Osteoblast (primary cell): ENCODE data around the gene FAM124A. TPM values are rescaled to one million over a fixed set of nuclear protein-coding genes. Genes with fewer than 3 reads are reported as not detected.

Experiments used
- DNase-seq: peaks from one replicate; pipeline ENCODE4 v3.0.0; 2011; ENCODE audit warnings: low spot score, mixed read lengths; ENCODE audit not compliant: insufficient read length; ENCODE audit errors: missing footprints
- H2AFZ ChIP-seq: 2 replicates; pipeline ENCODE4 v1.6.0; 2011; ENCODE audit warnings: mild to moderate bottlenecking, low read length
- H3K27ac ChIP-seq: 2 replicates; pipeline ENCODE4 v1.5.1; 2011; ENCODE audit warnings: mild to moderate bottlenecking, low read depth, low read length, moderate library complexity
- H3K27me3 ChIP-seq: 2 replicates; pipeline ENCODE4 v1.6.0; 2012; ENCODE audit warnings: mild to moderate bottlenecking, control low read depth, inconsistent platforms, low read length, moderate library complexity; ENCODE audit not compliant: insufficient read depth
- H3K36me3 ChIP-seq: 2 replicates; pipeline ENCODE4 v1.5.1; 2011; ENCODE audit warnings: mild to moderate bottlenecking, low read length, control low read depth, moderate library complexity; ENCODE audit not compliant: insufficient read depth
- H3K4me1 ChIP-seq: 2 replicates; pipeline ENCODE4 v1.5.1; 2011; ENCODE audit warnings: mild to moderate bottlenecking, low read length, control low read depth, moderate library complexity; ENCODE audit not compliant: insufficient read depth
- H3K4me2 ChIP-seq: 2 replicates; pipeline ENCODE4 v1.6.0; 2011; ENCODE audit warnings: mild to moderate bottlenecking, low read length; ENCODE audit not compliant: insufficient read depth
- H3K4me3 ChIP-seq: fragments of 200-600 bp; sonication (generic); 3 replicates; pipeline ENCODE4 v1.5.1; 2012; ENCODE audit warnings: mild to moderate bottlenecking, low read length, inconsistent platforms; ENCODE audit not compliant: insufficient read depth
- H3K79me2 ChIP-seq: 2 replicates; pipeline ENCODE4 v1.6.0; 2012; ENCODE audit warnings: mild to moderate bottlenecking, low read length, control low read depth, inconsistent platforms; ENCODE audit not compliant: insufficient read depth
- H3K9me3 ChIP-seq: 2 replicates; pipeline ENCODE4 v1.5.1; 2011; ENCODE audit warnings: low read depth, low read length, control low read depth
- H4K20me1 ChIP-seq: 2 replicates; pipeline ENCODE4 v1.6.0; 2012; ENCODE audit warnings: mild to moderate bottlenecking, low read length, control low read depth; ENCODE audit not compliant: insufficient read depth
- total RNA-seq: library from RNA; depleted of rRNA; stranded (reverse); fragments of >200 nt; gene quantifications from 2 replicates; pipeline ENCODE4 v1.2.3, GENCODE V29; 2012
- TF ChIP-seq, protein P1 (sequence below): IDR thresholded peaks from 2 replicates; pipeline ENCODE4 v1.5.1; 2011; ENCODE audit warnings: mild to moderate bottlenecking, low read depth, low read length, moderate library complexity; ENCODE audit errors: extremely low read depth

FAM124A gene, protein sequence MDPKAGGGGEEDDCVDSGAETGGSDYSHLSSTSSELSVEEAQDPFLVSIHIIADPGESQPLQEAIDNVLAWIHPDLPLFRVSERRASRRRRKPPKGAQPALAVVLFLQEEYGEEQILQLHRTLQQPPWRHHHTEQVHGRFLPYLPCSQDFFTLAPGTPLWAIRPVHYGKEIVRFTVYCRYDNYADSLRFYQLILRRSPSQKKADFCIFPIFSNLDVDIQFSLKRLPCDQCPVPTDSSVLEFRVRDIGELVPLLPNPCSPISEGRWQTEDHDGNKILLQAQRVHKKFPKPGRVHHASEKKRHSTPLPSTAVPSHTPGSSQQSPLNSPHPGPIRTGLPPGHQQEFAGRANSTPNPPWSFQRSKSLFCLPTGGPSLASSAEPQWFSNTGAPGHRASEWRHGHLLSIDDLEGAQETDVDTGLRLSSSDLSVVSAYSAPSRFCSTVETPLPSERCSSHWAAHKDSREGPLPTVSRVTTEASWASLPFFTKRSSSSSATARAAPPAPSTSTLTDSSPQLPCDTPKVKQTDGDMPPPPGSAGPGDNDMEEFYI
- 1.1 and 1.2 TPM in 2 replicates for total RNA-seq

DNA sequence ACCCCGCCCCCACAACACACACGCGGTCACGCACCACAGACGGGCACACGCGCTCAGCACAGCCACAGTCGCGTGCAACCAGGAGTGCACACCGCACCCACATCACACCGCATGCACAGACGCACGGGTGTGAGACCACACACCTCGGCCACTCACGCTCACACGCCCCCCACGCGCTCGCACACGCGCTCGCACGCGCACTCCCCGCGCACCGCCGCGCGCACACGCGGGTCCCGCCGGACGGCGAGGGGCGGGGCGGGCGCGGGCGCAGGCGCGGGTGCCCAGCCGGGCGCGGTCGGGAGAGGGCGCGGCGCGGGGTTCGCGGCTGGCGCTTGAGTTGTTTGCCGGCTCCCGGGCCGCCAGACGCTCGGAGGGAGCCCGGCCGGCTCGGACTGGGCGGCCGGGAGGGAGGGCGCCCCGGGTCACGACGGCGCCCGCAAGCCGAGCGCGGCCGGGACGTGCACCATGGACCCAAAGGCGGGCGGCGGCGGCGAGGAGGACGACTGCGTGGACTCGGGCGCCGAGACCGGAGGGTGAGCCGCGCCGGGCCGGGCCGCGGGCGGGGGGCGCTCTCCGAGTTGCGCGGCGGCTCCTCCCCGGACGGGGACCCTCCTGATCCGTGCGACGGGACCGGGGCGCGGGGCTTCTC, at the start of gene FAM124A:
Gene FAM124A, plus strand, starts transcription at position 362 of the 649 bp plus-strand sequence. Its CDS starts 104 bp downstream, at position 466.
- Histone ChIP-seq H4K20me1 (no peaks in the 10 kb centered on the region), H3K4me2 (peak within 1 kb of the TSS; percentile 88), H3K27ac (no peak within 1 kb of the TSS), H3K36me3 (no peaks in the 10 kb centered on the region), H3K9me3 (no peaks in the 10 kb centered on the region), H3K4me1 (peaks cover 6% of the 10 kb centered on the region), H3K79me2 (no peaks in the 10 kb centered on the region), H3K4me3 (peak within 1 kb of the TSS; percentile 72), H3K27me3 (peaks cover 61% of the 10 kb centered on the region), H2AFZ (peak within 1 kb of the TSS; percentile 77)
- TF ChIP-seq, protein P1, sequence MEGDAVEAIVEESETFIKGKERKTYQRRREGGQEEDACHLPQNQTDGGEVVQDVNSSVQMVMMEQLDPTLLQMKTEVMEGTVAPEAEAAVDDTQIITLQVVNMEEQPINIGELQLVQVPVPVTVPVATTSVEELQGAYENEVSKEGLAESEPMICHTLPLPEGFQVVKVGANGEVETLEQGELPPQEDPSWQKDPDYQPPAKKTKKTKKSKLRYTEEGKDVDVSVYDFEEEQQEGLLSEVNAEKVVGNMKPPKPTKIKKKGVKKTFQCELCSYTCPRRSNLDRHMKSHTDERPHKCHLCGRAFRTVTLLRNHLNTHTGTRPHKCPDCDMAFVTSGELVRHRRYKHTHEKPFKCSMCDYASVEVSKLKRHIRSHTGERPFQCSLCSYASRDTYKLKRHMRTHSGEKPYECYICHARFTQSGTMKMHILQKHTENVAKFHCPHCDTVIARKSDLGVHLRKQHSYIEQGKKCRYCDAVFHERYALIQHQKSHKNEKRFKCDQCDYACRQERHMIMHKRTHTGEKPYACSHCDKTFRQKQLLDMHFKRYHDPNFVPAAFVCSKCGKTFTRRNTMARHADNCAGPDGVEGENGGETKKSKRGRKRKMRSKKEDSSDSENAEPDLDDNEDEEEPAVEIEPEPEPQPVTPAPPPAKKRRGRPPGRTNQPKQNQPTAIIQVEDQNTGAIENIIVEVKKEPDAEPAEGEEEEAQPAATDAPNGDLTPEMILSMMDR, result no peak
- DNase-seq, result peak; percentile 97

DNA sequence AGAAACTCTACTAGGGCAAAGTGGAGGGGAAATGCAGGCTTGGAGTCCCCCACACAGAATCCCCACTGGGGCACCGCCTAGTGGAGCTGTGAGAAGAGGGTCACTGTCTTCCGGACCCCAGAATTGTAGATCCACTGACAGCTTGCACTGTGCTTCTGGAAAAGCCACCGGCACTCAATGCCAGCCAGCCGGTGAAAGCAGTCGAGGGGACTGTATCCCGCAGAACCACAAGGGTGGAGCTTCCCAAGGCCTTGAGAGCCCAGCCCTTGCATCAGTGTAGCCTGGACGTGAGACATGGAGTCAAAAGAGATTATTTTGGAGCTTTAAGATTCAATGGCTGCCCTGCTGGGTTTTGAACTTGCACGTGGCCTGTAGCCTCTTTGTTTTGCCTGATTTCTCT, 47.2 kb upstream of the FAM124A start:
- Histone ChIP-seq H2AFZ (no peak overlapping the region), H3K4me3 (no peak overlapping the region)

DNA sequence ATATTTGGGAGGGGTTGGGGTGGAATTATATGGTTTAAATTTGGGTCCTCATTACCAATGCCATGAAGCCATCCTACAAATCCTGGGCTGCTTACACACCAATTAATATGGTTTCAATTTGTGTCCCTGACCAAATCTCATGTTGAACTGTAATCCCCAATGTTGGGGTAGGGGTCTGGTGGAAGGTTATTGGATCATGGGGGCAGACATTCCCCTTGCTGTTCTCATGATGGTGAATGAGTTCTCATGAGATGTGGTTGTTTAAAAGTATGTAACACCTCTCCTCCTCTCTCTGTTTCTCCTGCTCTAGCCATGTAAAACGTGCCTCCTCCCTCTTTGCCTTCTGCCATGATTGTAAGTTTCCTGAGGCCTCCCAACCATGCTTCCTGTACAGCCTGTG, 46.6 kb upstream of the FAM124A start:
- H3K36me3 ChIP-seq, result no peaks in the 10 kb centered on the region
- no peak overlapping the region for H3K4me3 ChIP-seq
- no peak overlapping the region for H3K27ac ChIP-seq
- no peak overlapping the region for H2AFZ ChIP-seq
- H3K4me1 ChIP-seq, result no peaks in the 10 kb centered on the region
- DNase-seq, result no peak
- no peaks in the 10 kb centered on the region for H3K9me3 ChIP-seq
- peaks cover 20% of the 10 kb centered on the region for H3K27me3 ChIP-seq
- TF ChIP-seq, protein P1, result no peak
- no peaks in the 10 kb centered on the region for H3K79me2 ChIP-seq
- H4K20me1 ChIP-seq, result no peaks in the 10 kb centered on the region
- H3K4me2 ChIP-seq, result no peak overlapping the region

More for the DNA sequence above, 47.2 kb upstream of the FAM124A start:
- Histone ChIP-seq H3K27me3 (peaks cover 19% of the 10 kb centered on the region), H3K27ac (no peak overlapping the region), H3K4me1 (no peaks in the 10 kb centered on the region), H3K4me2 (no peak overlapping the region), H3K36me3 (no peaks in the 10 kb centered on the region), H3K9me3 (no peaks in the 10 kb centered on the region), H3K79me2 (no peaks in the 10 kb centered on the region), H4K20me1 (no peaks in the 10 kb centered on the region)
- no peak for DNase-seq
- TF ChIP-seq, protein P1, result no peak

DNA sequence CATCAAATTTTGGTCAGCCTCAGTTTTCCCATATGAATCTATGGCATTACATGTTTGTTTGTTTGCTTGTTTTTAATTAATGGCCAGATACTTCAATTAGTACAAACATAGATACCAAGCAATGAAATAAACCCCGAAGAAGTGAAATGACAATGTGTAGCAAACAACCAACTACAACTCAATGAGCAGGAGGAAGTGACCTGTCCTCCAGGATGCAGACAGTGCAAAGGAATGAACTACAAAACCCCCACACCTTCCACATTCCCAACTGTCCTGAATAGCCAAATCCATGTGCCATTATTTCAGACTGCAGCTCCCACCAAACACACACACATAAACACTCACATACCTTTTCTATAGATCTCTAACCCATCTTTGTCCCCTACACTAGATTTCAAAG, 45.0 kb upstream of the FAM124A start:
- H3K36me3 ChIP-seq, result no peaks in the 10 kb centered on the region
- H4K20me1 ChIP-seq, result no peaks in the 10 kb centered on the region
- peaks cover 31% of the 10 kb centered on the region for H3K27me3 ChIP-seq
- H2AFZ ChIP-seq, result no peak overlapping the region
- H3K4me1 ChIP-seq, result no peaks in the 10 kb centered on the region
- H3K4me2 ChIP-seq, result no peak overlapping the region
- H3K9me3 ChIP-seq, result no peaks in the 10 kb centered on the region
- H3K4me3 ChIP-seq, result no peak overlapping the region
- no peak overlapping the region for H3K27ac ChIP-seq
- no peaks in the 10 kb centered on the region for H3K79me2 ChIP-seq
- DNase-seq, result no peak
- TF ChIP-seq, protein P1, result no peak
